Central memory CD4-positive, alpha-beta T cell (primary cell): ENCODE data around the gene MYO1A.

Experiments
- DNase-seq: peaks from one replicate; pipeline ENCODE4 v3.0.0; 2022
- total RNA-seq, 3 experiments: gene quantifications; one replicate each; lab custom pipeline; 2026; lab: John Stamatoyannopoulos, UW

MYO1A gene
- 1.1 to 2.2 (median 1.5) reads per million in 3 experiments for total RNA-seq

- no peak for DNase-seq
Measured at GRCh38 chr12:57049890-57050289, at the start of gene MYO1A. Gene MYO1A (minus strand): TSS chr12:57050129. CDS start chr12:57048323, 1,806 bp downstream.

- DNase-seq, result no peak
Measured at GRCh38 chr12:57099047-57099714, 49.3 kb upstream of the MYO1A start.

GRCh38 chr12:57098546-57098945, 48.6 kb upstream of the MYO1A start:
- no peak for DNase-seq

GRCh38 chr12:57097554-57097835, 47.6 kb upstream of the MYO1A start:
- no peak for DNase-seq

DNA sequence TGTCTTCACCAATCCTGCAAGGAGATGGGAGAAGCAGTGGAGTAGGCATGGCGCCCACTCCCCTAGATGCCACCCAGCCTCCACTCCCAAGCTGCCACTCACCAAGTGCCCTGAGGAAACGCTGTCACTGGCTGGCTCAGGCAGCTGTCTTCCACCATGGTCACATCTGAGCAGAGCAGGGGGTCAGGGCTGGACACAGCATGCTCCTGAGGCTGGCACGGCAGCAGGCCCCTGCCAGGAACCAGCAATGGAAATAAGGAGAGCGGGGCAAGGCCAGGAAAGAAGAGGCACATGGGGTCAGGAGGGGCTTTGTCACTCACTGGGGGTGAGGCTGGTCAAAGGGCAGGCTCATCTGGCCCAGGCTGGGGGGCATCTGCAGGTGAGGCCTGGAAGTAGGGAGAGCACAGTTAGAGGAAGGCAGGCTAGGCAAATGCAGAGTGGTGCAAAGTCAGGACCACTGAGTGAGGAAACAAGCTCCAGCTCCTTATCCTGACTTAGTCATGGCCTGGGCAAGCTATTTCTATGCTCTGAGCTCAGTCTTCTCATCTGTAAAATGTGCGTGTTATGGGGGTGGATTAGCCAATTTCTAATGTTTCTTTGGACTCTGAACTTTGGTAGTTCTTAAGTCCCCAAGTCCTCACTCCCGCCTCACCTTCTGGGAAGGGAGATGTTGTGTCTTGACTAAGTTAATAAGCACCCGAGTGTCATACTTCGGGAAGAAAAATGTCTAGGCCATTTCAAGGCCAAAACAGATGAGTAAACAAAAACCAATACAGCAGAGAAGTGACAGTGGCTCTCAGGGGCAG, 47.0 kb upstream of the MYO1A start:
- DNase-seq, result no peak

DNA sequence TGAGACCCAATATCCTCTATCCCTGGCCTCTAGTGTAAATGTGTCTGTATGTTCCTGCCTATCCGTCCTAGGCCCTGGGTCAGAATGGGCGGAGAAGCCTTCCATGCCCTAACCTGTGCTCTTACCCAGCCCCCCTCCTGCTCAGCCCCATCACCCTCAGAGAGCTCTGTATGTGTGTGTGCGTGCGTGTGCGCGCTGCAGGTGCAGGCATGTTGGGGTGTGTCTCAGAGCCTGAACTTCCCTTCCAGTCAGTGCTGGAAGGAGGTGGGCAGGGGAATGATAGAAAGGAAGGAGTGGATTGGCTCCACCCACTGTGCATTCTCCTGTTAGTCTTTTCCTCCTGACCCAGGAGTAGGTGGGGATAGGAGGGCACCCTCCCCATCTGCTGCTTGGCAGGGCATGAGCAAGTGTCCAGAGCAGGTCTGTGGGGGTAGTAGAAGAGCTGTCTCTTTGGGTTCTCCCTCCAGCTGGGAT, 46.2 kb upstream of the MYO1A start:
- no peak for DNase-seq

DNA sequence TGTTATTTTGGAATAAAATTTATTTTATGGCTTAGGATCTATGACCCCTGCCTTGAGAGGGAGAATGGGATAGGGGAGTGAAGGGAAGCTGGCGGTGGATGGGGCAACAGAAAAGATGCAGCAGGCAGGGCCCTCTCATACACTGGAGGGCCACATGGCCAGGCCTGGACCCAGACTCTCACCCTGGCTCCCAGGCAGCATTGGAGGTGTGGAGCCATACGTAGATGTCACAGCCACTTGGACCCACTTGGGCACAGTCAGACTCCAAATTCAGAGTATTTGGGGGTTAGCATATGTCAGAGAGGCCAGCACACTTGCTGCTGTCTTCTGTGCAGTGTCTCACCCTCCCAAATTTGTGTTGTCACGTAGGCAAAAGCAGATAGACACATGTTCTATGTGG, 45.5 kb upstream of the MYO1A start:
- no peak for DNase-seq

- DNase-seq, result no peak
Measured at GRCh38 chr12:57094208-57095160, 44.6 kb upstream of the MYO1A start.

DNA sequence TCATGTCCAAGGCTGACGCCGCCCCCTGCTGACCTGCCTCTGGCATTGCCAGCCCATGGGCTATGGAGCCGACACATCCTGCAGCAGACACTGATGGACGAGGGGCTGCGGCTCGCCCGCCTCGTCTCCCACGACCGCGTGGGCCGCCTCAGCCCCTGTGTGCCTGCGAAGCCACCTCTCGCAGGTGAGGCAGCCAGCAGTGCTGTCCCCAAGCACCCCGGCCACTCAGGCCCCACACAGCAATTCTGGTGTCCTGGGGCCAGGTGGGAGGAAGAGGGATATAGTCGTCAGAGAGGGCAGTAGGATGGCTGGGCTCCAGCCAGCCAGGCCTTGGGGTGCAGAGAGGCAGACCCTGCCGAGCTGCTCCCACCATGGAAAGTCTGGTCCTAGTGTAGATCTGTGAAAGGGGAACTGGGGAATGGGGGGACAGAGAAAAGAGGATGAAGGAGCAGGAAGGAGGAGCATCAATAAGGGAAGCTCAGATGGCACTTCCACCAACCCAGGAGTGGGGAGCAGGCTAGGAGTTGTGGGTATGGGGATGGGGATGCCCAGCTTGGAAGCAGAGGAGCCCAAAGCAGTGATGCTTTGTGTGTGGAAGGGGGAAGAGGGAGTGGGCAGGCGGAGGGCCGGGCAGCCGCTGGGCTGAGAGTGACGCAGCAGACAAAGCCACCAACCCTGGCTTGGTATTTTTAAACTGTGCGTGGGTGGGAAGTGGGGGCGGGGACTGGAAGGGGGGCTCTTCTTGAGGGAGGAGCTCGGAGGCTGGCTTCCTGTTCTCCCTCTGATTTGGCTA, 43.7 kb upstream of the MYO1A start:
- peak; percentile 29 for DNase-seq

DNA sequence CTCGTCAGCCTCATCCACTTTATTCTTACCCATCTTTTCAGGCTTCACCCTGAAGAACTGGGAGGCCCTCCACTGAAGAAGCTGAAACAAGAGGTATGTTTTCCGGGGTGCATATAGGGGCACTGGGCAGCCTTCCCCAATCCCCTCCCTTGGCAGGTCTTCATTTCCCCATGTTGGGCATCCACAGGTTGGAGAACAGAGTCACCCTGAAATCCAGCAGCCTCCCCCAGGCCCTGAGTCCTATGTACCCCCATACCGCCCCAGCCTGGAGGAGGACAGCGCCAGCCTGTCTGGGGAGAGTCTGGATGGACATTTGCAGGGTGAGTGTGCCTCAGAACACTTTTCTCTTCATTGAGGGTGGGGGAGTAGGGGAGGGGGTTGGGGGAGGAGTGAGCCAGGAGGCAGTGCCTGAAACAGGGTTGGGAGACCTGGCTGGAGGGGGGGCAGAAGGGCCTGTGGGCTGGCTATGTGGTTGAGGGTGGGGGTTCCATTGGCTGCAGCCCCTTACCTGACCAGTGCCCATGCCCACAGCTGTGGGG, 43.0 kb upstream of the MYO1A start:
- no peak for DNase-seq

- DNase-seq, result no peak
Measured at GRCh38 chr12:57092529-57092862, 42.6 kb upstream of the MYO1A start.

DNA sequence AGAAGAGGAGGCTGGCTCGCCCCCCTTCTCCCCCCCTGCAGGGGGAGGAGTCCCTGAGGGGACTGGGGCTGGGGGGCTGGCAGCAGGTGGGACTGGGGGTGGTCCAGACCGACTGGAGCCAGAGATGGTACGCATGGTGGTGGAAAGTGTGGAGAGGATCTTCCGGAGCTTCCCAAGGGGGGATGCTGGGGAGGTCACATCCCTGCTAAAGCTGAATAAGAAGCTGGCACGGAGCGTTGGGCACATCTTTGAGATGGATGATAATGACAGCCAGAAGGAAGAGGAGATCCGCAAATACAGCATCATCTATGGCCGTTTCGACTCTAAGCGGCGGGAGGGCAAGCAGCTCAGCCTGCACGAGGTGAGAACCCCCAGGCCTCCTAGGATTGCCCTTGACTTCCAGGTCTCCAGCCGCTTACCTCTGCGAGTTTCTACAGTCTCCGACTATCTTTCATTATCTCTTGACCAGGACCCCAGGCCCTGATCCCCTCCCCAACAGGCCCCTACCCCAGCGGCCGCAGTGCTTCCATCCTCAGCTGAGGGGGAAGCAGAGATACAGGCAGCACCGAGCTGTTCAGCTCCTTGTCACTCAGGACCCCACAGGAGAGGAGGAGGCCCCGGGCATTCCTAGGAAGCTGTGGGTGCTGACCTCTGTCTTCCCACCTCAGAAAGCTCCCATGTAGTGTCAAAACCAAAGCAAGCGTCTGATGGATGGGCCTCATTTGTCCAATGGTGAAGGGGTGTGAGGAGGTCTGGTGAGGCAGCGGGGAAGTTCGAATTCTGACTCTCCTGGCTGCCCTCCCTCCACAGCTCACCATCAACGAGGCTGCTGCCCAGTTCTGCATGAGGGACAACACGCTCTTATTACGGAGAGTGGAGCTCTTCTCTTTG, 42.0 kb upstream of the MYO1A start:
- DNase-seq, result no peak

- DNase-seq, result no peak
Measured at GRCh38 chr12:57090924-57091637, 41.2 kb upstream of the MYO1A start.

- DNase-seq, result no peak
Measured at GRCh38 chr12:57090490-57090889, 40.6 kb upstream of the MYO1A start.

DNA sequence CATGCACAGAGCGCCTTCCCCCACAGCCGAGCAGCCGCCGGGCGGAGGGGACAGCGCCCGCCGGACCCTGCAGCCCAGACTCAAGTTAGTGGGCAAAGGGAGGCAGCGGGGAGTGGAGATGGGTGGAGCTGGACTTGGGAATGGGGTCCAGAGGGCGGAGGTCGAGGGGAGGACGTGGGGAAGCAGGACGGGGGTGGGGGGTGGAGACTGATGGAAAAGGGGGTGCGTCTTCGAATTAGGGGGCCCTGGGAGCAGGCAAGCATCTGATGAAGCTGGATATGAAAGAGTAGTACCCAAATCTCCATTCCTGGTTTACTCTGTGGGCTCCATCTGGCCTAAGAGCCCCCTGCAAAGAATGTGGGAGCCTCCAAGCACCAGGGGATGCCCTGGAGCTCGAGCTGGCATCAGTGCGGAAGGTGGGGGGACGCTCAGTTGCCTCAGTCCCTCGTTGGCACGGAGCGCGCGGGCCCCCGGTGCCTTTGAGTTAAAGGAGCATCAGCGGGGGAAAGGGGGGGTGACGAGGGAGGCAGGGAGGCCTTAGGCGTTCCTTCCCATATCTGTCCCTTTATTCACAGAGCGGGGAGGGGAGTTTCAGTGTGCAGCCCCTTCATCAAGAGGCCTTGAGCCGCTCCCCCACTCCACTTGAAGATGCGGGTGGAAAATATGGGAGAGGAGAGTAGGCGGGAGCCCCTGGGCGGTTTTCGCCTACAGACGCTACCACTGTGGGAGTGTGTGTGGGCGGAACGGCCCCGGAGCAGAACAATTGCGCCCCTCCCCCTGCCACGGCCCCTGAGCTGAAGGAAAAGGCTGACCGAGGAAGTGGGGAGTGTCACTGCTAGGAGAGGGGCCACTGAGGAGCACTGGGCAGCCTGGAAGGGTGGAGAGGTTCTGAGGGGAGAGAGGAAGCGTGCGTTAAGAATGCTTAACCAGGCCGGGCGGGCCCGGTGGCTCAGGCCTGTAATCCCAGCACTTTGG, 39.6 kb upstream of the MYO1A start:
- DNase-seq, result peak; percentile 27

GRCh38 chr12:57088354-57089270, 38.7 kb upstream of the MYO1A start, which contains the start of gene NAB2:
Gene NAB2 (plus strand): TSS chr12:57089114. CDS start chr12:57089272, 158 bp downstream.
- peak; percentile 90 for DNase-seq

- DNase-seq, result peak; percentile 71
Measured at GRCh38 chr12:57087691-57088353, 37.9 kb upstream of the MYO1A start.
